ENCODE measurements around the gene FOXRED1.

DNA sequence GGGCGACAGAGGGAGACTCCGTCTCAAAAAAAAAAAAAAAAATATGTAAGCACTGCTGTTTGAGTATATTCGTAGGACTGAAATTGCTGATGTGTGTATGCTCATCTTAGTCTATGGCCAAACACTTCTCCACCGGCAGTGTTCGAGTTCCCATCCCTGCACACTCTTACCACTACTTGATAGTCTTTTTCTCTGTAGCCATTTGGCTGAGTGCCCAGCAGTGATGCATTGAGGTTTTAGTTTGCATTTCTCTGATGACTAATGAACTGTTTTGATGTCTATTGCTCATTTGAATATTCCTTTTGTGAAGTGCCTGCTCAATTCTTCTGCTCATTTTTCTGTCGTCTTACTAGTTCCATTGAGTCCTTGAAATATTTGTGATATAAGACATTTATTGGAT lies 15.9 kb downstream of the FOXRED1 start:
- 0 out of 2 replicates have a peak, but pooled peaks have one; percentile 9 for TF ChIP-seq PKNOX1 (IDR thresholded peaks at IDR 0.05)
- TF ChIP-seq CTCF (IDR thresholded peaks at IDR 0.05 in 2 of 3, conservative IDR thresholded peaks at IDR 0.05 in 1 of 3; ENCODE audit: control insufficient read depth in 2 of 3, extremely low read depth in 1 of 3, insufficient read depth in 1 of 3, low read depth in 3 of 3, low read length in 3 of 3), result no peak
- no peak for TF ChIP-seq CEBPZ (IDR thresholded peaks at IDR 0.05; ENCODE audit: low read depth, low read length)
- TF ChIP-seq, protein P1, sequence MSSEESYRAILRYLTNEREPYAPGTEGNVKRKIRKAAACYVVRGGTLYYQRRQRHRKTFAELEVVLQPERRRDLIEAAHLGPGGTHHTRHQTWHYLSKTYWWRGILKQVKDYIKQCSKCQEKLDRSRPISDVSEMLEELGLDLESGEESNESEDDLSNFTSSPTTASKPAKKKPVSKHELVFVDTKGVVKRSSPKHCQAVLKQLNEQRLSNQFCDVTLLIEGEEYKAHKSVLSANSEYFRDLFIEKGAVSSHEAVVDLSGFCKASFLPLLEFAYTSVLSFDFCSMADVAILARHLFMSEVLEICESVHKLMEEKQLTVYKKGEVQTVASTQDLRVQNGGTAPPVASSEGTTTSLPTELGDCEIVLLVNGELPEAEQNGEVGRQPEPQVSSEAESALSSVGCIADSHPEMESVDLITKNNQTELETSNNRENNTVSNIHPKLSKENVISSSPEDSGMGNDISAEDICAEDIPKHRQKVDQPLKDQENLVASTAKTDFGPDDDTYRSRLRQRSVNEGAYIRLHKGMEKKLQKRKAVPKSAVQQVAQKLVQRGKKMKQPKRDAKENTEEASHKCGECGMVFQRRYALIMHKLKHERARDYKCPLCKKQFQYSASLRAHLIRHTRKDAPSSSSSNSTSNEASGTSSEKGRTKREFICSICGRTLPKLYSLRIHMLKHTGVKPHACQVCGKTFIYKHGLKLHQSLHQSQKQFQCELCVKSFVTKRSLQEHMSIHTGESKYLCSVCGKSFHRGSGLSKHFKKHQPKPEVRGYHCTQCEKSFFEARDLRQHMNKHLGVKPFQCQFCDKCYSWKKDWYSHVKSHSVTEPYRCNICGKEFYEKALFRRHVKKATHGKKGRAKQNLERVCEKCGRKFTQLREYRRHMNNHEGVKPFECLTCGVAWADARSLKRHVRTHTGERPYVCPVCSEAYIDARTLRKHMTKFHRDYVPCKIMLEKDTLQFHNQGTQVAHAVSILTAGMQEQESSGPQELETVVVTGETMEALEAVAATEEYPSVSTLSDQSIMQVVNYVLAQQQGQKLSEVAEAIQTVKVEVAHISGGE (CRISPR knock-in tag; IDR thresholded peaks at IDR 0.05), result no peak
- TF ChIP-seq POLR2A (IDR thresholded peaks at IDR 0.05; ENCODE audit: low read depth, low read length), result no peak

Measured in GM12878 (cell line).